HCT116 (cell line): ENCODE measurements around the gene MAP3K5. TPM values are rescaled to one million over a fixed set of nuclear protein-coding genes. Genes with fewer than 3 reads are reported as not detected.

Experiments used
- ATAC-seq: fragments of 200-7000 bp; cut with Tn5 transposase; 2 replicates; pipeline ENCODE4 v1.9.1; 2020; ENCODE audit warnings: mild to moderate bottlenecking, moderate library complexity
- BruUV-seq: library from RNA; stranded (reverse); fragments of 400-500 nt; replicated peaks from 2 replicates; lab custom pipeline; 2021; lab: Mats Ljungman, UMichigan
- CTCF ChIA-PET: fragments of 300-600 bp; sonication (Branson Sonifier 250); formaldehyde crosslinking; loops from one replicate; lab custom pipeline; 2021; ENCODE audit warnings: antibody characterized with exemption; lab: Charles Lee
- POLR2A ChIA-PET: fragments of 300-600, 350-600 bp; sonication (Branson Sonifier 250); formaldehyde crosslinking; loops from one replicate; lab custom pipeline; 2021; ENCODE audit warnings: antibody characterized with exemption; lab: Charles Lee
- RAD21 ChIA-PET, 2 experiments: fragments of 300-600 bp; sonication (Branson Sonifier 250); formaldehyde crosslinking; loops; one replicate each; lab custom pipeline; 2023; ENCODE audit warnings: low total read pairs in 2 of 2; ENCODE audit not compliant: uncharacterized antibody in 2 of 2, unreplicated experiment in 2 of 2, low non-redundant PET in 1 of 2; lab: Charles Lee
- DNase-seq: peaks from one replicate; pipeline ENCODE4 v3.0.0-alpha.2; 2010; ENCODE audit warnings: low read depth, low spot score
- H2AFZ ChIP-seq: fragments of 200-600 bp; shearing (Covaris generic), sonication (generic); 2 replicates; pipeline ENCODE4 v1.6.1; 2017; ENCODE audit warnings: low read depth, mixed run types, mixed read lengths, antibody characterized with exemption, low read length; ENCODE audit not compliant: poor library complexity, severe bottlenecking
- H3K27ac ChIP-seq: 2 replicates; pipeline ENCODE4 v1.5.1; 2012; ENCODE audit warnings: low read depth, low read length
- H3K27me3 ChIP-seq: fragments of 200-600 bp; sonication (generic); 2 replicates; pipeline ENCODE4 v1.6.1; 2016; ENCODE audit warnings: mixed run types, low read length, mixed read lengths; ENCODE audit not compliant: insufficient read depth
- H3K36me3 ChIP-seq, 2 experiments: fragments of 200-500 bp in 1 of 2; fragments of 200-600 bp in 1 of 2; sonication (Bioruptor generic) in 1 of 2; sonication (generic) in 1 of 2; 2 replicates each; pipeline versions ENCODE4 v1.5.1 to v1.6.1; 2014 to 2016; ENCODE audit warnings: low read length in 2 of 2, inconsistent platforms in 1 of 2, mixed read lengths in 1 of 2, mixed run types in 1 of 2; ENCODE audit not compliant: insufficient read depth in 2 of 2, control insufficient read depth in 1 of 2
- H3K4me1 ChIP-seq, 2 experiments: fragments of 200-600 bp in 1 of 2; sonication (generic) in 1 of 2; 2 replicates each; pipeline versions ENCODE4 v1.5.1 to v1.6.1; 2012 to 2017; ENCODE audit warnings: low read length in 2 of 2, inconsistent platforms in 1 of 2, mild to moderate bottlenecking in 1 of 2, mixed read lengths in 1 of 2, mixed run types in 1 of 2, moderate library complexity in 1 of 2; ENCODE audit not compliant: insufficient read depth in 2 of 2, control insufficient read depth in 1 of 2
- H3K4me2 ChIP-seq: fragments of 200-600 bp; sonication (generic); 2 replicates; pipeline ENCODE4 v1.6.1; 2017; ENCODE audit warnings: mixed run types, low read length, mixed read lengths
- H3K4me3 ChIP-seq, 2 experiments: fragments of 200-600 bp in 1 of 2; sonication (generic) in 1 of 2; replicated peaks in 1 of 2; 2 replicates each; pipeline ENCODE4 v1.5.1; 2011 to 2016; ENCODE audit warnings: low read length in 2 of 2, control low read depth in 1 of 2, low read depth in 1 of 2, mild to moderate bottlenecking in 1 of 2, mixed read lengths in 1 of 2, mixed run types in 1 of 2
- H3K79me2 ChIP-seq: fragments of 200-600 bp; sonication (generic); 2 replicates; pipeline ENCODE4 v1.6.1; 2017; ENCODE audit warnings: mild to moderate bottlenecking, mixed run types, low read length, moderate library complexity, mixed read lengths; ENCODE audit not compliant: insufficient read depth
- H3K9ac ChIP-seq: fragments of 200-600 bp; sonication (generic); 2 replicates; pipeline ENCODE4 v1.6.1; 2016; ENCODE audit warnings: low read length, mixed read lengths
- H3K9me2 ChIP-seq: fragments of 200-600 bp; sonication (generic), shearing (Covaris generic); 2 replicates; pipeline ENCODE4 v1.6.1; 2017; ENCODE audit warnings: mixed run types, mild to moderate bottlenecking, moderate library complexity; ENCODE audit not compliant: insufficient read depth
- H3K9me3 ChIP-seq, 2 experiments: fragments of 200-500 bp in 1 of 2; fragments of 200-600 bp in 1 of 2; sonication (Bioruptor generic) in 1 of 2; sonication (generic) in 1 of 2; 2 replicates each; pipeline ENCODE4 v1.6.1; 2014 to 2017; ENCODE audit warnings: low read length in 2 of 2, mixed read lengths in 2 of 2, inconsistent platforms in 1 of 2, low read depth in 1 of 2, mild to moderate bottlenecking in 1 of 2, mixed run types in 1 of 2, moderate library complexity in 1 of 2; ENCODE audit not compliant: control insufficient read depth in 1 of 2, insufficient read depth in 1 of 2
- H4K20me1 ChIP-seq: fragments of 200-600 bp; sonication (generic), shearing (Covaris generic); 2 replicates; pipeline ENCODE4 v1.6.1; 2017; ENCODE audit warnings: mixed run types, mild to moderate bottlenecking, moderate library complexity; ENCODE audit not compliant: insufficient read depth
- CBX3 ChIP-seq: IDR thresholded peaks from 2 replicates; pipeline ENCODE4 v1.6.1; 2012; ENCODE audit warnings: low read depth
- CTCF ChIP-seq, 3 experiments: fragments of 200-600 bp in 1 of 3; sonication (generic) in 1 of 3; IDR thresholded peaks in 2 of 3; conservative IDR thresholded peaks in 1 of 3; 2 replicates each; pipeline ENCODE4 v1.5.1; 2012 to 2017; ENCODE audit warnings: low read depth in 2 of 3, low read length in 2 of 3, antibody characterized with exemption in 1 of 3, borderline replicate concordance in 1 of 3, control low read depth in 1 of 3, mild to moderate bottlenecking in 1 of 3, mixed read lengths in 1 of 3, mixed run types in 1 of 3, moderate library complexity in 1 of 3; ENCODE audit not compliant: insufficient read depth in 1 of 3
- ELF1 ChIP-seq: IDR thresholded peaks from 2 replicates; pipeline ENCODE4 v1.6.1; 2012; ENCODE audit warnings: low read depth, borderline replicate concordance
- YY1 ChIP-seq: IDR thresholded peaks from 2 replicates; pipeline ENCODE4 v1.6.1; 2011; ENCODE audit warnings: low read length, low read depth, moderate library complexity, mild to moderate bottlenecking; ENCODE audit not compliant: insufficient replicate concordance; ENCODE audit errors: extremely low read depth
- ZBTB33 ChIP-seq: IDR thresholded peaks from 2 replicates; pipeline ENCODE4 v1.6.1; 2011; ENCODE audit warnings: mild to moderate bottlenecking, low read length, moderate library complexity; ENCODE audit not compliant: insufficient replicate concordance; ENCODE audit errors: extremely low read depth
- ZFX ChIP-seq: fragments of 450-650 bp; IDR thresholded peaks from 2 replicates; pipeline ENCODE4 v1.6.1; 2017
- intact Hi-C: fragments of 100-400 bp; cut with micrococcal nuclease; formaldehyde crosslinking; loops from 2 replicates; pipeline ENCODE4 v1.10.0; 2022
- total RNA-seq: library from RNA; stranded (reverse); gene quantifications from one replicate; pipeline ENCODE4 v1.2.1, GENCODE V29; 2021; ENCODE audit not compliant: unreplicated experiment

Gene MAP3K5
- total RNA-seq, 1 experiment from 2014 or later, result 11.8 TPM

GRCh38 chr6:136831873-136832562 lies 39.7 kb upstream of the MAP3K5 start:
- POLR2A ChIA-PET, result no interaction called here
- H3K9me2 ChIP-seq, result no peaks in the 10 kb centered on the region
- H4K20me1 ChIP-seq, result no peaks in the 10 kb centered on the region
- H3K79me2 ChIP-seq, result no peaks in the 10 kb centered on the region
- TF ChIP-seq CBX3 (peak; percentile 66; the same call in 1 of the 2 replicates), YY1 (no peak), ZFX (no peak), ELF1 (no peak), CTCF (IDR thresholded peaks at IDR 0.05 in 2 of 3, conservative IDR thresholded peaks at IDR 0.05 in 1 of 3; ENCODE audit: borderline replicate concordance in 1 of 3, insufficient read depth in 1 of 3, low read depth in 2 of 3, low read length in 2 of 3) (no peak), ZBTB33 (no peak)
- BruUV-seq, result no TSS peak
- H3K27me3 ChIP-seq, result no peaks in the 10 kb centered on the region
- CTCF ChIA-PET, result no interaction called here
- peaks cover 4% of the 10 kb centered on the region in 2 experiments; a peak in 2 of 4 replicates for H3K9me3 ChIP-seq
- no peak overlapping the region for H2AFZ ChIP-seq
- DNase-seq (no peak), ATAC-seq (no peak)
- peaks cover 0 to 16% of the 10 kb centered on the region in 2 experiments; a peak in 2 of 4 replicates for H3K36me3 ChIP-seq
- no peaks in the 10 kb centered on the region for H3K4me1 ChIP-seq
- H3K9ac ChIP-seq, result no peak overlapping the region
- H3K4me3 ChIP-seq, result no peak overlapping the region
- RAD21 ChIA-PET, result no interaction called here
- no peak overlapping the region for H3K27ac ChIP-seq
- intact Hi-C loops, result no loop called here
- no peak overlapping the region for H3K4me2 ChIP-seq
